ENCODE measurements around the gene PIAS1.

PIAS1 gene

DNA sequence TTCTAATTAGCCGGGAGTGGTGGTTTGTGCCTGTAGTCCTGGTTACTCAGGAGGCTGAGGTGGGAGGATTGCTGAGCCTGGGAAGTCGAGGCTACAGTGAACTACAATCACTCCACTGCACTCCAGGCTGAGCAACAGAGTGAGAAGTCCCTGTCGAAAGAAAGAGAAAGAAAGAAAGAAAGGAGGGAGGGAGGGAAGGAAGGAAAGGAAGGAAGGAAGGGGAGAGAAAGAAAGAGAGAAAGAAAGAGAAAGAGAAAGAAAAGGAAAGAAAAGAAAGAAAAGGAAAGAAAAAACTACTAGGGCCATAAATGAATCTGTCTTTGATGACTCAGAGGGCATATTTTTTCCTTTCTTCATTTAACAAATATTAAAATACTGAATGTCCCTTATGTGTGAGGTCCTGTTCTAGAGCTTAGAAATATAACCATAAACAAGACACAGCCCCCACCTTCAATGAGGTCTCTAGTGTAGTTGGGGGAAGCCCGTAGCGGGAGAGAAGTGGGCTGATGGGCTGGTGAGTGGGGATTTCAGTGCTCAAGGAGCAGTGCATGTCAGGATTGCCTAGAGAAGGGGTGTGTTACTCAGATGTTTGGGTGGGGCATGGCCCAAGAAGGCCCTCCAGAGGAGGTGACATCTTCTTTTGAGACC lies 35.2 kb upstream of the PIAS1 start:
- H3K4me3 ChIP-seq (ENCODE audit: low read depth, low read length) = no peak overlapping the region
- TF ChIP-seq CTCF (IDR thresholded peaks at IDR 0.05; ENCODE audit: borderline replicate concordance, insufficient read depth, low read depth, low read length) = no peak

DNA sequence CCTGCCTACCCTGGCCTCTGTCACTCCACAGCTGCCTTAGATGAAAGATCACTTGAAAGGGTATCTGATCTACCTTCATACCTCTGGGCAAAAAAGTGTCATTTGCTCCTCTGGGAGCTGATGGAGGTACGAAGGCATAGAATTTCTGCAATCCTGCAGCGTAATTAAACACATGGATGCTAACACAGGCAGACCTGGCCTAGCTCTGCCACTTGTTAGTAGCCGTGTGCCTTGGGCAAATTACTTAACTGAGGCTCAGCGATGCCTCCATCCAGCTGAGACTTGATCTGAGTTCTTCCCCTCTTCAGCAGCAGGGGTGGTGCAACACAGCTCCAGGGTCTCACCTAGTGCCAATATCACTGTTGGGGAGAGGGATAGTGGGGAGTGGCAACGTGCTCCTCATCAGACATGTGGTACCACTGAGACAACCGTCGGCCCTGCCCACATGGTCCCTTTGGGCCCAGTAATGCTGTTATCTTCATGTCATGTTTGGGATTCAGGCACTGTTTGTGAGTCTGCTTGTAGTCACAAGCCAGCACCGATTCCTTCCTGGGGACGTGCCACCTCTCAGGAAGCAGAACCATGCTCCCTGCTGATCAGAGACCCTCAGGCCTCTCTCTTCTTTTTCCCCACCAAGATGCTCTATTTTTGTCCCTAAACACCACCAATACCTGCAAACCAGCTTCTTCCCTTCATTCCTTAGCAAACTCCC lies 34.1 kb upstream of the PIAS1 start:
- no peak overlapping the region for H3K4me3 ChIP-seq (ENCODE audit: low read depth, low read length)
- TF ChIP-seq CTCF (IDR thresholded peaks at IDR 0.05; ENCODE audit: borderline replicate concordance, insufficient read depth, low read depth, low read length) = no peak

DNA sequence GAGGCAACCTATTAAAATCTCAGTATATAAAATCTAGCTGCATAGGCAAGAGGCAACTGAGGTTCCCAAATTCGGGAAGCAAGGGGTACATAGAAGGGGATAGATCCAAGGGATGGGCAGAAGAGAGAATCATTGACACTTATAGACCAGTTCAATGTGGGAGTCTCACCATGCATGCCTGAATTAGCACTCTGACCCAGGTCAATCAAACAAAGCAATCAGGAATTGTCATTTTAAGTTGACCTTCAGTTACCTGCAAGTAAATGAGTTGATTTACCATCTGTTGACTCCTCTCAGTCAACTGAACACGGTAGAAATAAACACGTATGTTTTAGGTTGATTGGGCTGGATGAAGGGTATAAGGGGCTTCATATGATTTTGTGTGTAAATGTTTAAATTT lies 33.4 kb upstream of the PIAS1 start:
- H3K4me3 ChIP-seq (ENCODE audit: low read depth, low read length) = no peak overlapping the region
- TF ChIP-seq CTCF (IDR thresholded peaks at IDR 0.05; ENCODE audit: borderline replicate concordance, insufficient read depth, low read depth, low read length) = no peak

DNA sequence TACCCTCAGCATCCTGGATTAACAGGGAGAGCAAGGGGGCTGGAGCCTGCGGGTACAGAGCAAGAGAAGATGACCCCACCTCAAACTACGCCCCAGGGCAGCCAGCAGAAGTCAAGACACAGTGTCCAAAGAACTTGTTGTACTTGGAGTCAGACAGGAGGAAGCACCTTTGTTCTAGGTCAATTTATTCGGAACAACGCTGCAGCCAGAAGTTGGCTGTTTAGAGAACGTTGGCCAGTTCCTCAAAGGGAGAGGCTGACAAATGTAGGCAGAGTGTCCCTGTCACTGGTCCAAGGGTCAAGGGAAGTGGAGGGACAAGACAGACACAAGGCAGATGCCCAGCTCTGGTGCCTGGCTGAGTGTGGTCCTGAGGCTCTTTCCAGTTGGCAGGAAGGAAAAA lies 32.1 kb upstream of the PIAS1 start:
- H3K4me3 ChIP-seq (ENCODE audit: low read depth, low read length) = no peak overlapping the region
- TF ChIP-seq CTCF (IDR thresholded peaks at IDR 0.05; ENCODE audit: borderline replicate concordance, insufficient read depth, low read depth, low read length) = no peak

- no peak for TF ChIP-seq CTCF (IDR thresholded peaks at IDR 0.05; ENCODE audit: borderline replicate concordance, insufficient read depth, low read depth, low read length)
- no peak overlapping the region for H3K4me3 ChIP-seq (ENCODE audit: low read depth, low read length)
These were observed 30.6 kb upstream of the PIAS1 start for GRCh38 chr15:68023307-68024101.

- no peak overlapping the region for H3K4me3 ChIP-seq (ENCODE audit: low read depth, low read length)
- no peak for TF ChIP-seq CTCF (IDR thresholded peaks at IDR 0.05; ENCODE audit: borderline replicate concordance, insufficient read depth, low read depth, low read length)
These were observed 28.2 kb upstream of the PIAS1 start for GRCh38 chr15:68025835-68026424.

Data from GM12875 (cell line).